Endothelial cell (in vitro differentiated cells): ENCODE data around the gene ODAD2. TPM values are rescaled to one million over a fixed set of nuclear protein-coding genes. Genes with fewer than 3 reads are reported as not detected.

ENCODE experiments used
- DNase-seq: peaks from one replicate; pipeline ENCODE4 v3.0.0; 2021; ENCODE audit warnings: low spot score
- H3K27ac Mint-ChIP-seq: one replicate; pipeline ENCODE4 v1.8.0; 2021; ENCODE audit warnings: mixed read lengths, inconsistent platforms; ENCODE audit not compliant: unreplicated experiment
- H3K27me3 Mint-ChIP-seq: one replicate; pipeline ENCODE4 v1.8.0; 2021; ENCODE audit warnings: mild to moderate bottlenecking, moderate library complexity, mixed read lengths, inconsistent platforms; ENCODE audit not compliant: unreplicated experiment
- H3K36me3 Mint-ChIP-seq: one replicate; pipeline ENCODE4 v1.8.0; 2021; ENCODE audit warnings: mild to moderate bottlenecking, low read depth, mixed read lengths, inconsistent platforms; ENCODE audit not compliant: unreplicated experiment
- H3K4me1 Mint-ChIP-seq: one replicate; pipeline ENCODE4 v1.8.0; 2021; ENCODE audit warnings: mild to moderate bottlenecking, mixed read lengths, inconsistent platforms; ENCODE audit not compliant: unreplicated experiment
- H3K4me3 Mint-ChIP-seq: one replicate; pipeline ENCODE4 v1.8.0; 2021; ENCODE audit warnings: mild to moderate bottlenecking, mixed read lengths, inconsistent platforms; ENCODE audit not compliant: unreplicated experiment
- H3K9me3 Mint-ChIP-seq: one replicate; pipeline ENCODE4 v1.8.0; 2021; ENCODE audit warnings: mixed read lengths, inconsistent platforms; ENCODE audit not compliant: unreplicated experiment
- total RNA-seq: library from RNA; stranded (reverse); fragmentation: NEBNext Ultra II Directional; extraction: Animal tissue kit (Norgen Biotek cat#: 25700); gene quantifications from one replicate; pipeline ENCODE4 v1.2.1, GENCODE V29; 2021; ENCODE audit not compliant: unreplicated experiment
- TF ChIP-seq, protein P1 (sequence below): fragments of 200-600 bp; sonication (generic); IDR thresholded peaks from one replicate; pipeline ENCODE4 v1.5.0; 2021; ENCODE audit warnings: antibody characterized with exemption; ENCODE audit not compliant: unreplicated experiment

The ODAD2 gene
- total RNA-seq, 1 donor from 2014 or later, result 3.9 TPM

DNA sequence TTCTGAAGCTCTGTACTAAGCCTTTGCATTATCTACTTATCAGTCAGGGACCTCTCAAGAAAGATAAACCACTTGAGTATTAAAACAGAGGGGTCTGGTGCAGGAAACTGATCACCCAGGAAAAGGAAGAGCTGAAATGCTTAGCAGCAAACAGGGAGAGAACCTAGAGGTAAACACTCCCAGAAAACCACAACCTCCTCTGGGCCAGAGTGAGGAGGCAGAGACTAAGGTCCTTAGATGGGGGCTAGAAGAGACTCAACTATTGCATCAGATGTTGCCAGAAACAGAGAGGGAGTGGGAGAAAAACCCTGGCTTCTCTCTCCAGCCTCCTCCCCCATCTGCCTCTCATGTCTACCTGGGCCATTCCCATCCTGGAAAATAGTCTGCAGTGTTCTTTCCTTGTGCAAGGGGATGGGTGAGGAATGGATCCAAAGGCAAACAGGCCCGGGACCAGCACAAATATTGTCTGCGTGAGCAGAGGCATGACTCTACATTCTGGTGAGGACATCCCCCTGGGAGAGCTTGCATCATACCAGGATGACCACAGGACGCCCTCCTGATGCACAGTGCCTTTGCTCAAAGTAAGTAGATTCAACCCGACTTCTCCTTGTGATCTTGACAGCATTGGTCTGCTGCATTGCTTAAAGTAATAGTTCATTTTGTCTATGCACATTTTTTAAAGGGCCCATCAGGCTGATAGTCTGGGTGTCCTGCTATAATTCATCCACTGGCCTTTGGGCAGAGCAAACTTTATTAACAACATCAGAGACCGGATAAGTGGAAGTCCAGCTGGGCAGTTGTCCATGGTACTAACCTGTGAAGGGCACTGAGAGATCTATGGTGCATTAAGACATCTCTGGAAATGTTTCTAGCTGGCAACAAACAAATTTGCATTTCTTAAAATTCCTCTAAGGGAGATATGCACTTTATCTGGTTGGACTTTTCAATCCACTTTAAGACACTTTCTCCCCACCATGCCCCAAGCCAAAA is 22.4 kb upstream of the ODAD2 start:
- Mint-ChIP-seq H3K4me1 (no peaks in the 10 kb centered on the region), H3K27me3 (no peaks in the 10 kb centered on the region), H3K4me3 (no peak overlapping the region), H3K36me3 (no peaks in the 10 kb centered on the region), H3K9me3 (no peaks in the 10 kb centered on the region), H3K27ac (no peak overlapping the region)
- TF ChIP-seq, protein P1, sequence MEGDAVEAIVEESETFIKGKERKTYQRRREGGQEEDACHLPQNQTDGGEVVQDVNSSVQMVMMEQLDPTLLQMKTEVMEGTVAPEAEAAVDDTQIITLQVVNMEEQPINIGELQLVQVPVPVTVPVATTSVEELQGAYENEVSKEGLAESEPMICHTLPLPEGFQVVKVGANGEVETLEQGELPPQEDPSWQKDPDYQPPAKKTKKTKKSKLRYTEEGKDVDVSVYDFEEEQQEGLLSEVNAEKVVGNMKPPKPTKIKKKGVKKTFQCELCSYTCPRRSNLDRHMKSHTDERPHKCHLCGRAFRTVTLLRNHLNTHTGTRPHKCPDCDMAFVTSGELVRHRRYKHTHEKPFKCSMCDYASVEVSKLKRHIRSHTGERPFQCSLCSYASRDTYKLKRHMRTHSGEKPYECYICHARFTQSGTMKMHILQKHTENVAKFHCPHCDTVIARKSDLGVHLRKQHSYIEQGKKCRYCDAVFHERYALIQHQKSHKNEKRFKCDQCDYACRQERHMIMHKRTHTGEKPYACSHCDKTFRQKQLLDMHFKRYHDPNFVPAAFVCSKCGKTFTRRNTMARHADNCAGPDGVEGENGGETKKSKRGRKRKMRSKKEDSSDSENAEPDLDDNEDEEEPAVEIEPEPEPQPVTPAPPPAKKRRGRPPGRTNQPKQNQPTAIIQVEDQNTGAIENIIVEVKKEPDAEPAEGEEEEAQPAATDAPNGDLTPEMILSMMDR, result no peak
- no peak for DNase-seq

DNA sequence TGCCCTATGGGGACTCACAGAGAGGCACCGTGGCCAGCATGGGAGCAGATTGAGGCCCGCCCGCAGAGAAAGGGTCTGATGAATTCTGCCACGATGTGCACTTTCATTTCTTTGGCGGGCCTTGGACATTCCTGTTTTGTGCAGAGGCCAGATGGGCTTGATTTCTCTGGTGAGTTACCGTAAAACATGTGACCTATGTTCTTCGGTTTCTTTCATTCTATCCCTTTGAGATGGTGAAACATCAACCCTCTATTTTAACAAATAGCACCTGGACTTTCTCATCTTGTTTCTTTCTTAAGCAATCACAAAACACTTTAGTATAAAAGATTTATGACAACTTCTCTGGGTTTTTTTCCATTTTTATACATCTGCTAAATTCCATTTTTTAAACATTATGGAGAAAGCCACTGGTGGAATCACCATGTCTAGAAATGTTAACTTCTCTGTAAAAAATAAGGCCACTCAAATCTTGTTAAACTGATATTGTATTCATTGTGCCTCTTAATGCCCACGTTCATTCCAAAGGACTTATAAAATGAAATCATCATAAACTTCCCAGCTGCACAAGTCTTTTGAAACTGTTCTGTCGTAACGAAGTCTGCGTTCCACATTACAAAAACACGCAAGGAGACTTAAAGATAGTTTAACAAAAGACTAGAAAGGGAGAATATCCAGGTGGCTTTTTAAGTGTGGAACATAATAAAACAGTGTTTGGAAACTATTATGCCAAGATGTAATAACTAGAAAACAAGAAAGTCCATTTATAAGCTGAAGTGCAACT is 21.4 kb upstream of the ODAD2 start:
- TF ChIP-seq, protein P1, result no peak
- no peak overlapping the region for H3K27ac Mint-ChIP-seq
- no peak overlapping the region for H3K4me3 Mint-ChIP-seq
- no peaks in the 10 kb centered on the region for H3K36me3 Mint-ChIP-seq
- no peaks in the 10 kb centered on the region for H3K9me3 Mint-ChIP-seq
- no peaks in the 10 kb centered on the region for H3K27me3 Mint-ChIP-seq
- DNase-seq, result no peak
- H3K4me1 Mint-ChIP-seq, result no peaks in the 10 kb centered on the region

- Mint-ChIP-seq H3K4me3 (no peak overlapping the region), H3K27me3 (no peaks in the 10 kb centered on the region), H3K4me1 (peaks cover 2% of the 10 kb centered on the region), H3K27ac (no peak overlapping the region), H3K9me3 (no peaks in the 10 kb centered on the region), H3K36me3 (no peaks in the 10 kb centered on the region)
- no peak for DNase-seq
- TF ChIP-seq, protein P1, result no peak
These were observed 15.8 kb upstream of the ODAD2 start for GRCh38 chr10:28014651-28015050.

- TF ChIP-seq, protein P1, result no peak
- DNase-seq, result no peak
- peaks cover under 1% of the 10 kb centered on the region for H3K27me3 Mint-ChIP-seq
- H3K4me3 Mint-ChIP-seq, result no peak overlapping the region
- H3K36me3 Mint-ChIP-seq, result no peaks in the 10 kb centered on the region
- H3K4me1 Mint-ChIP-seq, result peaks cover 11% of the 10 kb centered on the region
- H3K9me3 Mint-ChIP-seq, result no peaks in the 10 kb centered on the region
- no peak overlapping the region for H3K27ac Mint-ChIP-seq
These were observed 14.2 kb upstream of the ODAD2 start for GRCh38 chr10:28012990-28013515.
